Cardiac fibroblast (primary cell): ENCODE data around the gene ZNF600.
"Not testable (repeated sequence)": the region's sequence is repeated elsewhere in the genome, so short reads cannot be mapped to it uniquely, and the experiment has no call there.

Experiments
- DNase-seq, 2 donors: peaks; one replicate each; pipeline versions ENCODE4 v3.0.0 to v3.0.0-alpha.2; 2010; ENCODE audit warnings: low read depth in 2 of 2
- H3K4me3 ChIP-seq, 2 donors: replicated peaks in 1 of 2; 1 replicate in 1 of 2; 2 replicates in 1 of 2; pipeline ENCODE4 v1.5.1; 2011; ENCODE audit warnings: low read depth in 2 of 2, low read length in 2 of 2, mild to moderate bottlenecking in 2 of 2, moderate library complexity in 1 of 2
- TF ChIP-seq, protein P1 (sequence below): IDR thresholded peaks from one replicate; pipeline ENCODE4 v1.5.1; 2011; ENCODE audit warnings: low read depth, mild to moderate bottlenecking, low read length, inconsistent platforms

ZNF600 gene

DNA sequence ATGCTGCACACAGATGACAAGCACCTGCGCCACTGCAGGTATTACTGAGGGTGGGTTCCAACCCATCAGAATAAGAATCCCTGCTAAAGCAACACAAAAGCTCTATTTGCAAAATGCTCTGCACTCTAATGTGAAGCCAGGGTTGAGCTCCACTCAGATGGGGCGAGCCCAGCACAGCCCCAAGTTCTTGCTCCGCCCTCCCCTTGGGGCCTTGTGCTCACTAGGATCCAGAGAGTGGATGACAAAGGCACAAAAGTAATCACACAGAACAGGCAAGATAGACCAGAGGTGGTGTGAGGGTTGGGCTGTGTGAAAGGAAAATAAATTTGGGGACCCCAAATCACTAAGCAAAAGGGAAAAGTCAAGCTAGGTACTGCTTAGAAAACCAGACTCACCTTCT is 43.5 kb downstream of the ZNF600 start:
- no peak overlapping the region for H3K4me3 ChIP-seq
- no peak for DNase-seq
- TF ChIP-seq, protein P1, sequence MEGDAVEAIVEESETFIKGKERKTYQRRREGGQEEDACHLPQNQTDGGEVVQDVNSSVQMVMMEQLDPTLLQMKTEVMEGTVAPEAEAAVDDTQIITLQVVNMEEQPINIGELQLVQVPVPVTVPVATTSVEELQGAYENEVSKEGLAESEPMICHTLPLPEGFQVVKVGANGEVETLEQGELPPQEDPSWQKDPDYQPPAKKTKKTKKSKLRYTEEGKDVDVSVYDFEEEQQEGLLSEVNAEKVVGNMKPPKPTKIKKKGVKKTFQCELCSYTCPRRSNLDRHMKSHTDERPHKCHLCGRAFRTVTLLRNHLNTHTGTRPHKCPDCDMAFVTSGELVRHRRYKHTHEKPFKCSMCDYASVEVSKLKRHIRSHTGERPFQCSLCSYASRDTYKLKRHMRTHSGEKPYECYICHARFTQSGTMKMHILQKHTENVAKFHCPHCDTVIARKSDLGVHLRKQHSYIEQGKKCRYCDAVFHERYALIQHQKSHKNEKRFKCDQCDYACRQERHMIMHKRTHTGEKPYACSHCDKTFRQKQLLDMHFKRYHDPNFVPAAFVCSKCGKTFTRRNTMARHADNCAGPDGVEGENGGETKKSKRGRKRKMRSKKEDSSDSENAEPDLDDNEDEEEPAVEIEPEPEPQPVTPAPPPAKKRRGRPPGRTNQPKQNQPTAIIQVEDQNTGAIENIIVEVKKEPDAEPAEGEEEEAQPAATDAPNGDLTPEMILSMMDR: no peak

DNA sequence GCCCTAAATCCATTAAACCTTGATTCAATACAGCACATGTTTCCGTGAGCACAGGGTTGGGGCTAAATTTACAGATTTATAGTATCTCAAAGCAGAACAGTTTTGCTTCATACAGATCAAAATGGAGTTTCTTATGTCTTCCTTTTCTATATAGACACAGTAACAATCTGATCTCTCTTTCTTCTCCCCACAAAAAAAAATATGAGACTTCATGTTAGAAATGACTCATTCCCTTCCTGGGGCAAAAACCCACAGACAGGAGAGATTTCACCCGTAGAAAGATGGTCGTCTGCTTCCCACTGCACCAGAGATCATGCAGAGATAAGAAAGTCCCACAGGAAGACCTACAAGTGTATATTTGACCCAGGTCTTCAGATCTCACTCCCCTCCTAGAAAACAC is 44.1 kb downstream of the ZNF600 start:
- TF ChIP-seq, protein P1: no peak
- no peak overlapping the region for H3K4me3 ChIP-seq
- no peak for DNase-seq

DNA sequence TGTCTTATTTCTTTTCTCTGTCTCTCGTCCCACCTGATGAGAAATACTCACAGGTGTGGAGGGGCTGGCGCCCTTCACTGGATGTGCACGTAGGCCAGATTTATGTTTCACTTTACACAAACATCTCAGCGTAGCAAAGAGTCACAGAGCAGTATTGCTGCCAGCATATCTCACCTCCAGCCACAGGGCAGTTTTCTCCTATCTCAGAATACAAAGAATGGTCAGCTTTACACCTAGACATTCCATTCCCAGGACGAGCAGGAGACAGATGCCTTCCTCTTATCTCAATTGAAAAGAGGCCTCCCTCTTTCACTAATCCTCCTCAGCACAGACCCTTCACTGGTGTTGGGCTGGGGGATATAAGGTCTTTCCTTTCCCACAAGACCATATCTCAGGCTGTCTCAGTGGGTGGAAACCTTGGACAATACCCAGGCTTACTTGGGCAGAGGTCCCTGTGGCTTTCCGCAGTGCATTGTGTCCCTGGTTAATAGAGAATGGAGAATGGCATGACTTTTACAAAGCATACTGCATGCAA is 44.6 kb downstream of the ZNF600 start:
- TF ChIP-seq, protein P1: no peak
- DNase-seq: no peak
- H3K4me3 ChIP-seq: no peak overlapping the region

DNA sequence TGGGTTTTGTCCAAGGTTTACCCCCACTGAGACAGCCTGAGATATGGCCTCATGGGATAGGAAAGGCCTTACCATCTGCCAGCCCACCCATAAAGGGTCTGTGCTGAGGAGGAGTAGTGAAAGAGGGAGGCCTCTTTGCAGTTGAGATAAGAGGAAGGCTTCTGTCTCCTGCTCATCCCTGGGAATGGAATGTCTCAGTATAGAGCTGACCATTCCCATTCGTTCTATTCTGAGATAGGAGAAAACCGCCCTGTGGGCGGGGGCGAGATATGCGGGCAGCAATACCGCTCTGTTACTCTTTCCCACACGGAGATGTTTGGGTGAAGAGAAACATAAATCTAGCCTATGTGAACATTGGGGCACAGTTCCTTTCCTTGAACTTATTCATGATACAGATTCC is 45.2 kb downstream of the ZNF600 start:
- DNase-seq, H3K4me3 ChIP-seq: not testable (repeated sequence)

DNA sequence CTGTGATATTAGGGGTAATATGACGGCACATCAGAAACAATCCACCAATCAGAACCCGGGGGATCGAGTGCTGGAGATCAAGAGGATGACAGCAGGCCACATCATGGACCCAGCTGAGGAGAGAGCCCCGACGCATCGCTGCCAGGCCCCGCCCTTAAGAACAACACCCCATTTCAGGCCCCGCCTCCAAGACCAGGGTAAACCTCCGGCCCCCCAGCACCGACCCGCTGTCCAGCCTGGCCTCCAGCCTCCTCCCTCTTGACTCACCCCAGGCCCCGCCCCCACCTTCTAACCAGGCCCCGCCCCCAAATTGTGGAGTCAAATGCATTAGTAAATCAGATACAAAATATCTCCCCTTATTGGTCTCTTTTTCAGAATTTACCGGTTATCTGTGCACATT is 47.0 kb downstream of the ZNF600 start:
- H3K4me3 ChIP-seq: no peak overlapping the region
- TF ChIP-seq, protein P1: no peak
- no peak for DNase-seq

DNA sequence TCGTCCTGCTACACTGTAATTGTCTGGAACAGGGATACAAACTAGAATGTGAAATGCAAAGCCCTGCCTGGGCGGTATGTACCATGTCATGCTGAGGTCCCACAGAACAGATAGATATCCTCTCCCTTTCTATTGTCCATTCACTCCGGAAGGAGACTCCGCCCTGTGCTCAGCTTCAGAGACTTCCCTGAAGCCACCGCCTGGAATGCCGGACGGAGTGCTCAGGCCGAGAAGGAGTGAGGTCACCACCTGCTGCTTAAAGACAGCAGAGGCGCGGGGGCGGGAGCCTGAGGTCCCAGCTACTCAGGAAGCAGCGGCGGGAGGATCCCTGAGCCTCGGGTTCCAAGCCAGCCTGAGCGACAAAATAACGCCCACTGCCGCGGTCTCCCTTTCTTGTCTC is 50.9 kb downstream of the ZNF600 start:
- TF ChIP-seq, protein P1: no peak
- DNase-seq: peak in 1 of 2 donors; percentile 62
- no peak overlapping the region for H3K4me3 ChIP-seq

DNA sequence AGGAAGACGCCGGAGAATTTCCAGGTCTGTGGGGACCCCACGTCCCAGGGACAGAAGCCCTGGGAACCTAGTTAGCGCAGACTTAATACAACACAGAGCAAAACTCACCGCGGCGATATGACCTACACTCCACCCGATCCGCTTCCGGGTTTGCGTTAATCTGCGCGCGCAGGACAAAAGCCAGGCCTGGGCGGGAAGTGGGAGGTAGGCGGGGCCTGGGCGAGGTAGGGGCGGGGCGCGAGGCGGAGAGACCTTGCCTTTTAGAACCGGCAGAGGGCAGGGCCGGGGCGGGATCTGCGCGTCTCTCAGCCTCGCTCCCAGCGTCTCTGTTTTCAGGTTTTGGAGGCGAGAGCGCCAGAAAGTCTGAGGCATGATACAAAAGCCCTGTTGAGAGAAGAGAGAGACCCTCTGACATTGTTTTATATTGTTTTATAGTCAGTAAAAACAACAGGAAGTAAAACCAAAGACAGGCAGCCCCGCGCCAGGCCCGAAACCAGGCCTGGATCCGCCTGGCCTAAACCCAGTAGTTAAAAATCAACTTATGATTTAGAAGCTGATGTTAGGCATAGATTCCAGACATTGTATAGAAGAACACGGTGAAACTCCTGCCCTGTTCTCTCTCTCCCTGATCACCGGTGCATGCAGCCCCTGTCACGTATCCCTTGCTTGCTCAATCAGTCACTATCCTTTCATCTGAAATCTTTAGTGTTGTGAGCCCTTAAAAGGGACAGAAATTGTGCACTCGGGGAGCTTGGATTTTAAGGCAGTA is 51.5 kb downstream of the ZNF600 start, which contains the start of gene ZNF611:
ZNF611 (minus strand) TSS at position 152 of the 769 bp plus-strand sequence. CDS start 19,150 bp downstream, outside the sequence.
- peak within 1 kb of the TSS; percentile 81 to 84 for H3K4me3 ChIP-seq
- peak; percentile 96 for DNase-seq
- TF ChIP-seq, protein P1: peak; percentile 58
